Posterior vena cava (tissue), 2 donors: ENCODE results near the gene RAC2. TPM values are rescaled to one million over a fixed set of nuclear protein-coding genes. Genes with fewer than 3 reads are reported as not detected.

Source experiments
- DNase-seq: peaks from one replicate; pipeline ENCODE4 v3.0.0-alpha.2; 2020; ENCODE audit warnings: low spot score
- intact Hi-C, 2 donors: fragments of 100-400 bp; cut with DNase I; formaldehyde crosslinking; loops; one replicate each; pipeline versions ENCODE4 v1.14.1 to v1.14.2; 2022 to 2023
- total RNA-seq, 2 donors: library from RNA; stranded (reverse); fragmentation: NEBNext Ultra II Directional; extraction: Animal tissue kit (Norgen Biotek cat#: 25700); gene quantifications; one replicate each; pipeline ENCODE4 v1.2.1, GENCODE V29; 2021
- donor health status: DM: yes; HTN: yes; CAD: no.
- donor health status: DM: yes; HTN: yes; CAD: no.

The RAC2 gene
- total RNA-seq, 2 donors from 2014 or later, result 12.9 to 17.5 TPM

- intact Hi-C loops, result loop anchor here in 1 of 2 donors (2.0 kb wide), 1 partner anchor 32 kb away; no protein-coding TSS in a partner anchor
- DNase-seq, result peak; percentile 100
Measured at GRCh38 chr22:37199103-37199759, 44.8 kb downstream of the RAC2 start.

- intact Hi-C loops, result loop anchor here in 1 of 2 donors (2.0 kb wide), 1 partner anchor 32 kb away; no protein-coding TSS in a partner anchor
- peak; percentile 96 for DNase-seq
Measured at GRCh38 chr22:37198258-37199102, 45.6 kb downstream of the RAC2 start.

GRCh38 chr22:37197451-37198257, 46.4 kb downstream of the RAC2 start:
- intact Hi-C loops, result loop anchor here in 1 of 2 donors (2.0 kb wide), 1 partner anchor 31 kb away; no protein-coding TSS in a partner anchor
- DNase-seq, result peak; percentile 88

- intact Hi-C loops, result no loop called here
- peak; percentile 96 for DNase-seq
Measured at GRCh38 chr22:37196539-37197450, 47.3 kb downstream of the RAC2 start.

GRCh38 chr22:37195921-37196320, 48.1 kb downstream of the RAC2 start:
- intact Hi-C loops, result no loop called here
- DNase-seq, result peak; percentile 55

- peak; percentile 5 for DNase-seq
- intact Hi-C loops, result no loop called here
Measured at GRCh38 chr22:37194750-37195149, 49.3 kb downstream of the RAC2 start.

GRCh38 chr22:37193629-37194191, 50.4 kb downstream of the RAC2 start:
- intact Hi-C loops, result no loop called here
- no peak for DNase-seq

GRCh38 chr22:37192741-37193140, 51.3 kb downstream of the RAC2 start:
- no peak for DNase-seq
- intact Hi-C loops, result no loop called here

- intact Hi-C loops, result no loop called here
- no peak for DNase-seq
Measured at GRCh38 chr22:37192204-37192603, 51.9 kb downstream of the RAC2 start.

GRCh38 chr22:37190262-37190780, 53.7 kb downstream of the RAC2 start:
- intact Hi-C loops, result no loop called here
- DNase-seq, result no peak

GRCh38 chr22:37188901-37189466, 55.1 kb downstream of the RAC2 start:
- intact Hi-C loops, result no loop called here
- DNase-seq, result no peak

- peak; percentile 79 for DNase-seq
- intact Hi-C loops, result no loop called here
Measured at GRCh38 chr22:37187891-37188761, 55.9 kb downstream of the RAC2 start, which contains the start of gene C1QTNF6. TSS of gene C1QTNF6 (minus strand) at chr22:37188247. CDS start at chr22:37188213, 34 bp downstream.

GRCh38 chr22:37187552-37187890, 56.5 kb downstream of the RAC2 start:
- peak; percentile 74 for DNase-seq
- intact Hi-C loops, result no loop called here

- intact Hi-C loops, result no loop called here
- DNase-seq, result peak; percentile 62
Measured at GRCh38 chr22:37186997-37187522, 57.0 kb downstream of the RAC2 start.

GRCh38 chr22:37186228-37186996, 57.7 kb downstream of the RAC2 start:
- peak; percentile 26 for DNase-seq

More at GRCh38 chr22:37186228-37186996, 57.7 kb downstream of the RAC2 start:
- intact Hi-C loops, result no loop called here
